Duodenal mucosa (tissue), 2 donors: ENCODE data around the gene ITGA1.
"Not testable (repeated sequence)": the region's sequence is repeated elsewhere in the genome, so short reads cannot be mapped to it uniquely, and the experiment has no call there.

ENCODE experiments used
- H3K27ac ChIP-seq: one replicate; pipeline ENCODE4 v1.7.0; 2013; ENCODE audit warnings: low read depth, low read length
- H3K27me3 ChIP-seq, 2 donors: one replicate each; pipeline ENCODE4 v1.7.0; 2013; ENCODE audit warnings: low read length in 2 of 2, control low read depth in 1 of 2; ENCODE audit not compliant: insufficient read depth in 2 of 2, control insufficient read depth in 1 of 2
- H3K36me3 ChIP-seq, 2 donors: one replicate each; pipeline ENCODE4 v1.7.0; 2013; ENCODE audit warnings: low read length in 2 of 2, control low read depth in 1 of 2; ENCODE audit not compliant: insufficient read depth in 2 of 2, control insufficient read depth in 1 of 2
- H3K4me1 ChIP-seq, 2 donors: one replicate each; pipeline ENCODE4 v1.7.0; 2013; ENCODE audit warnings: low read length in 2 of 2, control low read depth in 1 of 2; ENCODE audit not compliant: insufficient read depth in 2 of 2, control insufficient read depth in 1 of 2
- H3K4me3 ChIP-seq, 2 donors: one replicate each; pipeline ENCODE4 v1.7.0; 2013; ENCODE audit warnings: low read length in 2 of 2, low read depth in 1 of 2
- H3K9ac ChIP-seq, 2 donors: one replicate each; pipeline ENCODE4 v1.7.0; 2013; ENCODE audit warnings: low read length in 2 of 2, low read depth in 1 of 2
- H3K9me3 ChIP-seq, 2 donors: one replicate each; pipeline ENCODE4 v1.7.0; 2013; ENCODE audit warnings: low read length in 2 of 2, control low read depth in 1 of 2; ENCODE audit not compliant: control insufficient read depth in 1 of 2

Gene ITGA1

GRCh38 chr5:52838326-52839015, 50.8 kb downstream of the ITGA1 start:
- no peak overlapping the region for H3K9ac ChIP-seq
- H3K4me1 ChIP-seq, result no peaks in the 10 kb centered on the region
- H3K27ac ChIP-seq, result no peak overlapping the region
- no peaks in the 10 kb centered on the region for H3K36me3 ChIP-seq
- H3K4me3 ChIP-seq, result no peak overlapping the region
- H3K27me3 ChIP-seq, result no peaks in the 10 kb centered on the region
- no peaks in the 10 kb centered on the region for H3K9me3 ChIP-seq

- H3K27ac ChIP-seq, result no peak overlapping the region
- no peak overlapping the region for H3K4me3 ChIP-seq
- H3K36me3 ChIP-seq, result no peaks in the 10 kb centered on the region
- no peaks in the 10 kb centered on the region for H3K4me1 ChIP-seq
- H3K9ac ChIP-seq, result no peak overlapping the region
- H3K9me3 ChIP-seq, result no peaks in the 10 kb centered on the region
- no peaks in the 10 kb centered on the region for H3K27me3 ChIP-seq
These were observed 51.6 kb downstream of the ITGA1 start for GRCh38 chr5:52839285-52839684.

- no peak overlapping the region for H3K4me3 ChIP-seq
- H3K9me3 ChIP-seq, result no peaks in the 10 kb centered on the region
- no peaks in the 10 kb centered on the region for H3K36me3 ChIP-seq
- no peak overlapping the region for H3K27ac ChIP-seq
- no peaks in the 10 kb centered on the region for H3K27me3 ChIP-seq
- H3K9ac ChIP-seq, result no peak overlapping the region
- H3K4me1 ChIP-seq, result no peaks in the 10 kb centered on the region
These were observed 52.7 kb downstream of the ITGA1 start for GRCh38 chr5:52840277-52841050.

GRCh38 chr5:52841114-52841513, 53.4 kb downstream of the ITGA1 start:
- Histone ChIP-seq H3K9ac (no peak overlapping the region), H3K4me3 (no peak overlapping the region), H3K4me1 (no peaks in the 10 kb centered on the region), H3K36me3 (no peaks in the 10 kb centered on the region), H3K9me3 (no peaks in the 10 kb centered on the region), H3K27me3 (no peaks in the 10 kb centered on the region), H3K27ac (no peak overlapping the region)

GRCh38 chr5:52842111-52842510, 54.4 kb downstream of the ITGA1 start:
- H3K27ac ChIP-seq, result no peak overlapping the region
- H3K9me3 ChIP-seq, result no peaks in the 10 kb centered on the region
- H3K9ac ChIP-seq, result no peak overlapping the region
- H3K4me1 ChIP-seq, result no peaks in the 10 kb centered on the region
- H3K4me3 ChIP-seq, result no peak overlapping the region
- H3K27me3 ChIP-seq, result no peaks in the 10 kb centered on the region
- H3K36me3 ChIP-seq, result no peaks in the 10 kb centered on the region

GRCh38 chr5:52844885-52845284, 57.2 kb downstream of the ITGA1 start:
- H3K9ac ChIP-seq, result no peak overlapping the region
- no peaks in the 10 kb centered on the region for H3K4me1 ChIP-seq
- no peaks in the 10 kb centered on the region for H3K27me3 ChIP-seq
- no peak overlapping the region for H3K27ac ChIP-seq
- no peaks in the 10 kb centered on the region for H3K36me3 ChIP-seq
- H3K9me3 ChIP-seq, result no peaks in the 10 kb centered on the region
- H3K4me3 ChIP-seq, result no peak overlapping the region

GRCh38 chr5:52846182-52846842, 58.6 kb downstream of the ITGA1 start:
- no peak overlapping the region for H3K9ac ChIP-seq
- H3K4me1 ChIP-seq, result no peaks in the 10 kb centered on the region
- H3K36me3 ChIP-seq, result peaks cover 0 to 2% of the 10 kb centered on the region in 2 donors
- H3K4me3 ChIP-seq, result no peak overlapping the region
- H3K27me3 ChIP-seq, result no peaks in the 10 kb centered on the region
- H3K27ac ChIP-seq, result no peak overlapping the region
- H3K9me3 ChIP-seq, result no peaks in the 10 kb centered on the region

- not testable (repeated sequence) for H3K27ac ChIP-seq, H3K27me3 ChIP-seq, H3K4me1 ChIP-seq
These were observed 61.0 kb downstream of the ITGA1 start for GRCh38 chr5:52848688-52849087.

GRCh38 chr5:52849544-52849943, 61.8 kb downstream of the ITGA1 start:
- no peaks in the 10 kb centered on the region for H3K4me1 ChIP-seq
- H3K9me3 ChIP-seq, result no peaks in the 10 kb centered on the region
- H3K9ac ChIP-seq, result no peak overlapping the region
- H3K27me3 ChIP-seq, result no peaks in the 10 kb centered on the region
- no peak overlapping the region for H3K4me3 ChIP-seq
- H3K36me3 ChIP-seq, result peaks cover 0 to 6% of the 10 kb centered on the region in 2 donors
- H3K27ac ChIP-seq, result no peak overlapping the region

More at GRCh38 chr5:52848688-52849087, 61.0 kb downstream of the ITGA1 start:
- H3K36me3 ChIP-seq, H3K4me3 ChIP-seq, H3K9me3 ChIP-seq, H3K9ac ChIP-seq: not testable (repeated sequence)

GRCh38 chr5:52853650-52854049, 65.9 kb downstream of the ITGA1 start:
- Histone ChIP-seq H3K9me3 (no peaks in the 10 kb centered on the region), H3K27ac (no peak overlapping the region), H3K36me3 (peaks cover 0 to 6% of the 10 kb centered on the region in 2 donors), H3K4me1 (no peaks in the 10 kb centered on the region), H3K27me3 (no peaks in the 10 kb centered on the region), H3K4me3 (no peak overlapping the region), H3K9ac (no peak overlapping the region)
